HG03039 (cell line): ENCODE measurements around the gene PHTF1.
"Not testable (repeated sequence)": the region's sequence is repeated elsewhere in the genome, so short reads cannot be mapped to it uniquely, and the experiment has no call there.

Experiments used
- ATAC-seq: cut with Tn5 transposase; IDR thresholded peaks from one replicate; pipeline ENCODE4 v1.9.1; 2021; ENCODE audit warnings: mild to moderate bottlenecking, moderate library complexity; ENCODE audit not compliant: unreplicated experiment

PHTF1 gene

GRCh38 chr1:113732802-113733201 is 26.5 kb downstream of the PHTF1 start:
- no peak for ATAC-seq

GRCh38 chr1:113721010-113721409 is 38.3 kb downstream of the PHTF1 start:
- ATAC-seq: no peak

DNA sequence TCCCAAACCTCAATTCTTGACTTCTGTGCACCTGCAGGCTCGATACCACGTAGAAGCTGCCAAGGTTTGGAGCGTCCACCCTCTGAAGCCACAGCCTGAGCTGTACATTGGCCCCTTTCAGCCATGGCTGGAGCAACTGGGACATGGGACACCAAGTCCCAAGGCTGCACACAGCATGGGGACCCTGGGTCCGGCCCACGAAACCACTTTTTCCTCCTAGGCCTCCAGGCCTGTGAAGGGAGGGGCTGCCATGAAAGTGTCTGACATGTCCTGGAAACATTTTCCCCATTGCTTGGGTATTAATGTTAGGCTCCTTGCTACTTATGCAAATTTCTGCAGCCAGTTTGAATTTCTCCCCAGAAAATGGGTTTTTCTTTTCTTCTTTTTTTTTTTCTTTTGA is 40.7 kb downstream of the PHTF1 start:
- ATAC-seq: not testable (repeated sequence)

- ATAC-seq: not testable (repeated sequence)
These were observed 41.8 kb downstream of the PHTF1 start for GRCh38 chr1:113717506-113717905.

- ATAC-seq: no peak
These were observed 44.5 kb downstream of the PHTF1 start for GRCh38 chr1:113714606-113715269.

GRCh38 chr1:113701429-113701828 is 57.9 kb downstream of the PHTF1 start:
- ATAC-seq: no peak

DNA sequence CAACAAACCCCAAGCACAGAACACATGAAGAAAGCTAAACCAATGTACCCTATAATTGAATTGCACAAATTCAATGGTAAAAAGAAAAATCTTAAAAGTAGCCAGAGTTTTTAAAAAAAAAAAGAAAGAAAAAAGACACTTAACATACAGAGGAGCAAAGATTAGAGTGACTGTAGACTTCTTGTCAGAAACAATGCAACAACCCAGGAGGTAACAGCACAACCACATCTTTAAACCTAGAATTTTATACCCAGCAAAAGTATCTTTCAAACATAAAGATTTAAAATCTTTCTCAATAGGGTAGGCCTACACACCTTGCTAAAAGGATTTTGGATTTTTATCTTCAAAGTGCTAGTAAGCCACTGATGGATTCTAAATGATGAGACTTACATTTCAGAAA is 64.4 kb downstream of the PHTF1 start:
- no peak for ATAC-seq

GRCh38 chr1:113692824-113693431 is 66.4 kb downstream of the PHTF1 start:
- ATAC-seq: no peak

GRCh38 chr1:113692342-113692741 is 66.9 kb downstream of the PHTF1 start:
- ATAC-seq: no peak

DNA sequence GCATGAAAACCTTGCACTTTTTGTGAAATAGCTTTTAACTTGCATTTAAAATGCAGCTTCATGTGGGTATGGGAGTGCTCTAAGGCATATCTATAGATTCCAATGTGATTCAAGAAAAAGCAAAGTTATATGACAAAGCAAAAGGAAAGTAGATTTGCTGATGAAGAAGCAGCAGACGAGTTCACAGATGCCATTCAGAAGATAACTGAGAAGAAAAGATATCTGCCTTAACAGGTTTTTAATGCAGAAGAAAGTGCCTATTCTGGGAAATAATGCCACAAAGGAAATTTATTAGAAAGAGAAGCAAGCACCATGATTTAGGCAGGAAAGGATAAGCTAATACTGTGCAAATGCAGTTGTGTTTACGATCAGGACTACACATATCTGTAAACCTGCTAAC is 68.1 kb downstream of the PHTF1 start:
- no peak for ATAC-seq

GRCh38 chr1:113686891-113687618 is 72.2 kb downstream of the PHTF1 start:
- ATAC-seq: no peak

- no peak for ATAC-seq
These were observed 75.1 kb downstream of the PHTF1 start for GRCh38 chr1:113684153-113684541.

- ATAC-seq: no peak
These were observed 75.7 kb downstream of the PHTF1 start for GRCh38 chr1:113683384-113684152.

- no peak for ATAC-seq
These were observed 77.5 kb downstream of the PHTF1 start for GRCh38 chr1:113681596-113682337.

- ATAC-seq: no peak
These were observed 81.2 kb downstream of the PHTF1 start for GRCh38 chr1:113678159-113678469.

DNA sequence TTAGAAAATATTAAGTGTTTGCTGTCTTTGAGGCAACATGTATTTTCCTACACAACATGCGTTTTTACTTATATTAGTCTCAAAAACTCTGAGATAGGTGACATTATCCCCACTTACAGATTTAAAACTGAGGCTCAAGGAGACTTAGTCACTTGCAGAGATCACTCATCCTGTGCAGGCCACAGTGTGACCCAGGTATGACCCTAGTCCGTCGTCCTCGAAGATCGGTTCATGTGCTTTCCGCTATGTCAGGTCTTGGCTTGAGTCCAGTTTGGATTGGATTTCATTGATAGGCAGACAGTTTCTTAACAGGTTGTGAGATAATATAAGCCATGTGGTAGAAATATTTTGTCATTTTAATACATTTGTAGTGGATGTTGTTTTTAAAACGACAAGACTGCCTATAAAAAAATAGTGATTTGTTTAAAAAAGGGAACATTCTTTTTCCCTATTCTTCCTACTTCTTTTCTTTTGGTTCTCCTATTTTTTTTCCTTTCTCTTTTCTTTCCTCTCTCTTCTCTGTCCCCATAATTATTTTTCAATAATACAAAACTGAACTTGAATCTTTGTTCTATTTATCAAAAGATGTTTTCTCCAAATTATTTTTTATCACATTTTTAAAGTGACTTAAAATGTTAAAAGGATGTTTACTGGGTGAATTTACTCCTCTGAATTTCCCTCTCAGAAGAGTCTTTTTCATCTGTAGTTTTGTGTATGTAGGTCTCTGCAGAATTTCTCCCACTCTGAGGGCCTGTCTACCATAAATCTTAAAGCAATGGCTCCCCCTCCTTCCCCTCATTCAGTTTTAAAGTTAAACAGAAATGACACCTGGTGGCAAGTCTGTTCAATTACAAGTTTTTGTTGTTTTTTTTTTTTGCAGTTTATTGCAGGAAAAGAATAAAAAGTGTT is 81.8 kb downstream of the PHTF1 start:
- no peak for ATAC-seq

DNA sequence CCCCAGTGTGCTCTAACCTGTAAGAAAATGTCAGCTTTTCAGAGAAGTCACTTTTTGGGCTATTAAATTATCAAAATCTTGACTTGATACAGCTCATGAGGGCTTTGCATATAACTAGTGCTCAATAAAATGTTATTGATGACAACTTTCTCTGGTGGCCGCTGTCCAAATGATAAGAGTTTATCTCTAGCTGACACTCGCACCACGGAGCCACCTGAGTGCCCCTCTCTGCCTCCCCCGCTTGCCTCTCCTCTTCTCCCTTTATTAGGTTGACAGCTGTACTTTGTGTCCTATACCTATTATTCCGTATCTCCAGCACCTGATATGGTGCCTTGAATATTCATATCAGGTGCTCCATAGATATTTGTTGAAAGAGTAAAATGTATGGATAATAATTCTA is 82.8 kb downstream of the PHTF1 start:
- no peak for ATAC-seq

- no peak for ATAC-seq
These were observed 84.0 kb downstream of the PHTF1 start for GRCh38 chr1:113675302-113675701.

DNA sequence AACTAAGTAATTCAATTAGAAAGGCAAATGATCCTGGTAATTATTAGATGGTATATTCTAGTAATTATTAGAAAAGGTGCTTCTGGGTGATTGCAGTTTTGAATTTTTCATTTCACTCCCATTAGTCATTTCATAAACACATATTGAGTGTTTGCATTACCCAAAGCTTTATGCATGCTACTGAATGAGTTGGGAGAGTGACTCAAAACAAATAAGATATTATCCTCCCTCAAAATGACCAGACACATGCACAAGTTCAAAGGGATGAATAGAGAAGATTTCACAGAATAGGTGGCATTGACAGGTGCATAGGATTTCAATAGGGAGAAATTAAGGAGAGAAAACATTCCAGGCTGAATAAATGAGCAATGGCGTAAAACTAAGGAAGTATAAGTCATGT is 84.7 kb downstream of the PHTF1 start:
- no peak for ATAC-seq

DNA sequence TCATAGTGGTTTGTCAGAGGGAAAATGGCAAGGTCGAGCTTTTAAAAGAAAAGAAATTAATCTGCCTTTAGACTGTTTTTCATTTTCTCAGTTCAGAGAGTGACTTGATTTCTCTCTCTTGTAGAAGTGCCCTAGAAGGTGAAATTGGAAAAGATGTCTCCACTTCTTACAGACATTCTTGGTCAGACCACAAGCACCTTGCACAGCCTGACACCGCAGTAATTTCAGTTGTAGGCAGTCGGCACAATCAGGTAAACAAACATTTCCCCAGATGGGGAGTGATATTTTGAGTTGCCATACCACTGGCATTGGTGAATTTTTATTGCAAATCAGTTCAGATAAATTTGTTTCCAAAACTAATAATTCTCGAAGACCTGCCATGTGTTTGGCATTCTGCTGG is 86.8 kb downstream of the PHTF1 start:
- no peak for ATAC-seq
